ENCODE data around the gene TMEM260. TPM values are rescaled to one million over a fixed set of nuclear protein-coding genes. Genes with fewer than 3 reads are reported as not detected.

The TMEM260 gene
- total RNA-seq, 2 donors from 2014 or later: 29.4 to 40.8 TPM

- H3K36me3 ChIP-seq (ENCODE audit: control insufficient read depth, insufficient read depth, low read length): peaks cover 84% of the 10 kb centered on the region
- Mint-ChIP-seq H3K27me3 (ENCODE audit: insufficient read depth) (no peaks in the 10 kb centered on the region), H3K4me1 (peaks cover 9% of the 10 kb centered on the region), H3K27ac (no peak overlapping the region), H3K4me3 (no peak overlapping the region), H3K9me3 (no peaks in the 10 kb centered on the region), H3K36me3 (ENCODE audit: low read depth) (peaks cover 63% of the 10 kb centered on the region)
- H3K4me1 ChIP-seq (ENCODE audit: control insufficient read depth, insufficient read depth, low read length): no peaks in the 10 kb centered on the region
- H3K27ac ChIP-seq (ENCODE audit: low read depth, low read length): no peak overlapping the region
- no peak overlapping the region for H3K9ac ChIP-seq (ENCODE audit: extremely low read depth, low read length, poor library complexity, severe bottlenecking)
- TF ChIP-seq CTCF (conservative IDR thresholded peaks at IDR 0.05): no peak
- no peaks in the 10 kb centered on the region for H3K9me3 ChIP-seq (ENCODE audit: control insufficient read depth, low read length)
- DNase-seq: no peak
- no peak overlapping the region for H3K4me3 ChIP-seq (ENCODE audit: low read length)
- no peaks in the 10 kb centered on the region for H3K27me3 ChIP-seq (ENCODE audit: control insufficient read depth, insufficient read depth, low read length, poor library complexity, severe bottlenecking)
These were observed 37.5 kb downstream of the TMEM260 start for GRCh38 chr14:56617084-56617483.

DNA sequence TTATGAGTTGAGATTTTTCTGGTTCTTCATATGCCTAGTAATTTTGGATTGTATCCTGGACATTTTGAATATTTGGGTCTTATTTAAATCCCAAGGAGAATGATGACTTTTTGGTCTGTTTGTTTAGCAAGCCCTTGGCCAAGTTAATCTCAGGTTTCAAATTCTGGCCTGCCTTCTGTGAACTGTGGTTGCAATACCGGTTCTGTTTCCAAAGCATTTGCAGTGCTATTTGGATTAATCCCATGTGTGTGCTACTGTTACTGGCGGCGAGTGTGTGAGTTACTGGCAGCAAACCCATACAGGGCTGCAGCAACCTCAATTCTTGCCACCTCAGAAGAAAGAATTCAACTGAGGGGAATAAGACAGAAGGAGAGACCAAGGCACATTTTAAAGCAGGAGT, 51.1 kb downstream of the TMEM260 start:
- H3K9me3 Mint-ChIP-seq: peaks cover 24% of the 10 kb centered on the region
- no peak overlapping the region for H3K4me3 ChIP-seq (ENCODE audit: low read length)
- H3K27ac Mint-ChIP-seq: no peak overlapping the region
- no peaks in the 10 kb centered on the region for H3K27me3 Mint-ChIP-seq (ENCODE audit: insufficient read depth)
- no peak overlapping the region for H3K4me3 Mint-ChIP-seq
- no peaks in the 10 kb centered on the region for H3K27me3 ChIP-seq (ENCODE audit: control insufficient read depth, insufficient read depth, low read length, poor library complexity, severe bottlenecking)
- no peak overlapping the region for H3K9ac ChIP-seq (ENCODE audit: extremely low read depth, low read length, poor library complexity, severe bottlenecking)
- no peak for TF ChIP-seq CTCF (conservative IDR thresholded peaks at IDR 0.05)
- H3K36me3 Mint-ChIP-seq (ENCODE audit: low read depth): peaks cover 81% of the 10 kb centered on the region
- 93 to 100% methylated on average over 1 to 3 of the region's 3 CpGs for WGBS, 2 experiments (ENCODE audit: insufficient coverage in 1 of 2, insufficient read length in 1 of 2)
- no peaks in the 10 kb centered on the region for H3K4me1 ChIP-seq (ENCODE audit: control insufficient read depth, insufficient read depth, low read length)
- H3K9me3 ChIP-seq (ENCODE audit: control insufficient read depth, low read length): peaks cover 47% of the 10 kb centered on the region
- H3K27ac ChIP-seq (ENCODE audit: low read depth, low read length): no peak overlapping the region
- DNase-seq: no peak
- H3K4me1 Mint-ChIP-seq: no peaks in the 10 kb centered on the region
- H3K36me3 ChIP-seq (ENCODE audit: control insufficient read depth, insufficient read depth, low read length): peaks cover 90% of the 10 kb centered on the region

- WGBS, 2 experiments (ENCODE audit: insufficient coverage in 1 of 2, insufficient read length in 1 of 2): 100% methylated on average over 2 of the region's 2 CpGs
- no peak overlapping the region for H3K27ac ChIP-seq (ENCODE audit: low read depth, low read length)
- TF ChIP-seq CTCF (conservative IDR thresholded peaks at IDR 0.05): no peak
- H3K36me3 Mint-ChIP-seq (ENCODE audit: low read depth): peaks cover 88% of the 10 kb centered on the region
- H3K4me1 ChIP-seq (ENCODE audit: control insufficient read depth, insufficient read depth, low read length): no peaks in the 10 kb centered on the region
- no peak overlapping the region for H3K4me3 ChIP-seq (ENCODE audit: low read length)
- no peaks in the 10 kb centered on the region for H3K4me1 Mint-ChIP-seq
- H3K4me3 Mint-ChIP-seq: no peak overlapping the region
- H3K9me3 ChIP-seq (ENCODE audit: control insufficient read depth, low read length): peaks cover 60% of the 10 kb centered on the region
- H3K9ac ChIP-seq (ENCODE audit: extremely low read depth, low read length, poor library complexity, severe bottlenecking): no peak overlapping the region
- no peak overlapping the region for H3K27ac Mint-ChIP-seq
- H3K9me3 Mint-ChIP-seq: peaks cover 24% of the 10 kb centered on the region
- DNase-seq: no peak
- H3K27me3 Mint-ChIP-seq (ENCODE audit: insufficient read depth): no peaks in the 10 kb centered on the region
- peaks cover 91% of the 10 kb centered on the region for H3K36me3 ChIP-seq (ENCODE audit: control insufficient read depth, insufficient read depth, low read length)
- no peaks in the 10 kb centered on the region for H3K27me3 ChIP-seq (ENCODE audit: control insufficient read depth, insufficient read depth, low read length, poor library complexity, severe bottlenecking)
These were observed 52.6 kb downstream of the TMEM260 start for GRCh38 chr14:56632195-56632594.

Data from endodermal cell (in vitro differentiated cells).